ENCODE measurements around the gene MGAT3. TPM values are rescaled to one million over a fixed set of nuclear protein-coding genes. Genes with fewer than 3 reads are reported as not detected.

MGAT3 gene
- total and polyA plus RNA-seq, 2 of the 13 experiments (the other 11 are each of a cell fraction or from before 2014, with no cell fraction given): 0.11 to 0.15 TPM

DNA sequence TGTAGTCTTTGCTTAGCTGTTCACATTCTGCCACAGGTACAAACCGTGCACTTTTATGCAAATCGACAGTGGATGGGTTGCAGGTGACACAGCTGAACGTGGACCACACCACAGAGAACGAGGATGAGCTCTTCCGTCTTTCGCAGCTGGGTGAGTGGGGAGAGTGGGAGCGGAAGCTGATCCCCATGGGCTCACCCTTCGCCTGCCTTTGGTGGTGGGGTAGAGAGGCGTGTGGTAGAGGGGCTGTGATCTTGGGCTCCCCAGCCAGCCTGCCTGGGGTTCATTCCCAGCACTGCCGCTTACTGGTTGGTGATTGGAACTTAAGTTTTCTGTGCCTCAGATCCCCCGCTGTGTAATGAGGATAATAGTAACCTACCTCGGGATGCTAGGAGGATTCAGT is 38.1 kb upstream of the MGAT3 start:
- BruUV-seq (replicated peaks): no TSS peak
- TF ChIP-seq JARID2 (CRISPR knock-in tag; IDR thresholded peaks at IDR 0.05; ENCODE audit: insufficient replicate concordance): no peak
- H3K4me1 ChIP-seq (ENCODE audit: insufficient read depth, low read length): no peaks in the 10 kb centered on the region
- no peak overlapping the region for H3K27ac ChIP-seq (ENCODE audit: extremely low read length, insufficient read depth, low read length)
- H3K4me2 ChIP-seq (ENCODE audit: low read depth, low read length): no peak overlapping the region
- no peak overlapping the region for H3K4me3 ChIP-seq (replicated peaks in 1 of 3; ENCODE audit: insufficient read depth in 1 of 3, low read depth in 2 of 3, low read length in 3 of 3)
- 95% methylated on average over 12 of the region's 12 CpGs for WGBS (ENCODE audit: low lambda C conversion rate)
- in situ Hi-C loops (cut with HindIII; ENCODE audit: extremely low pct_ligation_motif_present, low pct_unique_long_range_greater_than_20kb) (no loop called here), intact Hi-C loops (cut with micrococcal nuclease; ENCODE audit: unreplicated experiment) (no loop called here)
- peaks cover 27 to 62% of the 10 kb centered on the region in 2 experiments for H3K36me3 ChIP-seq (replicated peaks in 1 of 2; ENCODE audit: control insufficient read depth in 1 of 2, insufficient read depth in 2 of 2, low read length in 2 of 2)
- no peaks in the 10 kb centered on the region for H3K79me2 ChIP-seq (ENCODE audit: insufficient read depth, low read length)
- H4K20me1 ChIP-seq (ENCODE audit: insufficient read depth, low read length): no peaks in the 10 kb centered on the region
- ChIA-PET CTCF (ENCODE audit: low intra/inter-chr PET ratio, low total read pairs) (no interaction called here), POLR2A (no interaction called here)
- DNase-seq (ENCODE audit: low spot score) (no peak), ATAC-seq (no peak), FAIRE-seq (no peak)
- no peak overlapping the region for H2AFZ ChIP-seq (ENCODE audit: low read length)
- H3K27me3 ChIP-seq (ENCODE audit: control insufficient read depth in 1 of 2, insufficient read depth in 2 of 2, low read length in 2 of 2): no peaks in the 10 kb centered on the region
- no peaks in the 10 kb centered on the region for H3K9me3 ChIP-seq (ENCODE audit: low read length)
- H3K9ac ChIP-seq (ENCODE audit: insufficient read depth, low read depth, low read length): no peak overlapping the region

DNA sequence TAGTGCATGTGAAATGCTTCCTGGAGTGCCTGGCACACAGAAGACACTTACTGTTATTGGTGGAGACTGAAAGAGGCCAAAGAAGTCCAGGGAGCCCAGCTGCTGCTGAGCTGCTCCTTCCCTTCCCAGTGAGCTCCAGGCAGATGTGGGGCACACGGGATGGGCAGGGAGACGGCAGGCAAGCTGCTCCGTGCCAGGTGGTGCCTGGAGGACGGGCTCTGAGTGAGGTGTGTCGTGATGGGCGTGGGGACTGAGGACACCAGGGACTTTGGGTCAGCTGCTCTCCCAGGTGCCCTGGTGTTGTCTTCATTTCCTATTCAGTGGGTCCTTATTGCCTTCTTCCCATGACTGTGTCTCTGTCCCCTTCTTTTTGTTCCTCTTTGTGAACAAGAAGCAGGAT is 37.7 kb upstream of the MGAT3 start:
- Histone ChIP-seq H3K79me2 (ENCODE audit: insufficient read depth, low read length) (no peaks in the 10 kb centered on the region), H3K36me3 (replicated peaks in 1 of 2; ENCODE audit: control insufficient read depth in 1 of 2, insufficient read depth in 2 of 2, low read length in 2 of 2) (peaks cover 27 to 62% of the 10 kb centered on the region in 2 experiments), H3K27ac (ENCODE audit: extremely low read length, insufficient read depth, low read length) (no peak overlapping the region), H3K9ac (ENCODE audit: insufficient read depth, low read depth, low read length) (no peak overlapping the region), H3K4me1 (ENCODE audit: insufficient read depth, low read length) (no peaks in the 10 kb centered on the region), H3K9me3 (ENCODE audit: low read length) (no peaks in the 10 kb centered on the region), H2AFZ (ENCODE audit: low read length) (no peak overlapping the region), H3K27me3 (ENCODE audit: control insufficient read depth in 1 of 2, insufficient read depth in 2 of 2, low read length in 2 of 2) (no peaks in the 10 kb centered on the region), H4K20me1 (ENCODE audit: insufficient read depth, low read length) (no peaks in the 10 kb centered on the region), H3K4me2 (ENCODE audit: low read depth, low read length) (no peak overlapping the region), H3K4me3 (replicated peaks in 1 of 3; ENCODE audit: insufficient read depth in 1 of 3, low read depth in 2 of 3, low read length in 3 of 3) (no peak overlapping the region)
- ChIA-PET POLR2A (no interaction called here), CTCF (ENCODE audit: low intra/inter-chr PET ratio, low total read pairs) (no interaction called here)
- in situ Hi-C loops (cut with HindIII; ENCODE audit: extremely low pct_ligation_motif_present, low pct_unique_long_range_greater_than_20kb) (no loop called here), intact Hi-C loops (cut with micrococcal nuclease; ENCODE audit: unreplicated experiment) (no loop called here)
- no TSS peak for BruUV-seq (replicated peaks)
- no peak for TF ChIP-seq PTBP1 (IDR thresholded peaks at IDR 0.05; ENCODE audit: low read depth, low read length, poor library complexity, severe bottlenecking)
- no peak for TF ChIP-seq MAZ (IDR thresholded peaks at IDR 0.05; ENCODE audit: borderline replicate concordance, low read depth, low read length)
- TF ChIP-seq MAZ (CRISPR knock-in tag; IDR thresholded peaks at IDR 0.05; ENCODE audit: low read depth): no peak
- no peak for TF ChIP-seq MYNN (CRISPR knock-in tag; IDR thresholded peaks at IDR 0.05; ENCODE audit: low read depth)
- no peak for TF ChIP-seq TBX3 (IDR thresholded peaks at IDR 0.05; ENCODE audit: borderline replicate concordance)
- TF ChIP-seq RFX1 (IDR thresholded peaks at IDR 0.05): no peak
- no peak for TF ChIP-seq ZSCAN25 (CRISPR knock-in tag; IDR thresholded peaks at IDR 0.05)
- TF ChIP-seq TEAD3 (CRISPR knock-in tag; optimal IDR thresholded peaks at IDR 0.05; ENCODE audit: borderline replicate concordance): no peak
- no peak for TF ChIP-seq ZNF614 (CRISPR knock-in tag; IDR thresholded peaks at IDR 0.05; ENCODE audit: borderline replicate concordance)
- ATAC-seq (no peak), FAIRE-seq (no peak), DNase-seq (ENCODE audit: low spot score) (no peak)
- 92% methylated on average over 4 of the region's 6 CpGs for WGBS (ENCODE audit: low lambda C conversion rate)
